HCT116 (cell line): Measurements from ENCODE around the gene DDN. TPM values are rescaled to one million over a fixed set of nuclear protein-coding genes. Genes with fewer than 3 reads are reported as not detected.

Source experiments
- ATAC-seq: fragments of 200-7000 bp; cut with Tn5 transposase; 2 replicates; pipeline ENCODE4 v1.9.1; 2020; ENCODE audit warnings: mild to moderate bottlenecking, moderate library complexity
- BruUV-seq: library from RNA; stranded (reverse); fragments of 400-500 nt; replicated peaks from 2 replicates; lab custom pipeline; 2021; lab: Mats Ljungman, UMichigan
- CTCF ChIA-PET: fragments of 300-600 bp; sonication (Branson Sonifier 250); formaldehyde crosslinking; loops from one replicate; lab custom pipeline; 2021; ENCODE audit warnings: antibody characterized with exemption; lab: Charles Lee
- POLR2A ChIA-PET: fragments of 300-600, 350-600 bp; sonication (Branson Sonifier 250); formaldehyde crosslinking; loops from one replicate; lab custom pipeline; 2021; ENCODE audit warnings: antibody characterized with exemption; lab: Charles Lee
- RAD21 ChIA-PET, 2 experiments: fragments of 300-600 bp; sonication (Branson Sonifier 250); formaldehyde crosslinking; loops; one replicate each; lab custom pipeline; 2023; ENCODE audit warnings: low total read pairs in 2 of 2; ENCODE audit not compliant: uncharacterized antibody in 2 of 2, unreplicated experiment in 2 of 2, low non-redundant PET in 1 of 2; lab: Charles Lee
- DNase-seq: peaks from one replicate; pipeline ENCODE4 v3.0.0-alpha.2; 2010; ENCODE audit warnings: low read depth, low spot score
- H2AFZ ChIP-seq: fragments of 200-600 bp; shearing (Covaris generic), sonication (generic); 2 replicates; pipeline ENCODE4 v1.6.1; 2017; ENCODE audit warnings: low read depth, mixed run types, mixed read lengths, antibody characterized with exemption, low read length; ENCODE audit not compliant: poor library complexity, severe bottlenecking
- H3K27ac ChIP-seq: 2 replicates; pipeline ENCODE4 v1.5.1; 2012; ENCODE audit warnings: low read depth, low read length
- H3K27me3 ChIP-seq: fragments of 200-600 bp; sonication (generic); 2 replicates; pipeline ENCODE4 v1.6.1; 2016; ENCODE audit warnings: mixed run types, low read length, mixed read lengths; ENCODE audit not compliant: insufficient read depth
- H3K36me3 ChIP-seq, 2 experiments: fragments of 200-500 bp in 1 of 2; fragments of 200-600 bp in 1 of 2; sonication (Bioruptor generic) in 1 of 2; sonication (generic) in 1 of 2; 2 replicates each; pipeline versions ENCODE4 v1.5.1 to v1.6.1; 2014 to 2016; ENCODE audit warnings: low read length in 2 of 2, inconsistent platforms in 1 of 2, mixed read lengths in 1 of 2, mixed run types in 1 of 2; ENCODE audit not compliant: insufficient read depth in 2 of 2, control insufficient read depth in 1 of 2
- H3K4me1 ChIP-seq, 2 experiments: fragments of 200-600 bp in 1 of 2; sonication (generic) in 1 of 2; 2 replicates each; pipeline versions ENCODE4 v1.5.1 to v1.6.1; 2012 to 2017; ENCODE audit warnings: low read length in 2 of 2, inconsistent platforms in 1 of 2, mild to moderate bottlenecking in 1 of 2, mixed read lengths in 1 of 2, mixed run types in 1 of 2, moderate library complexity in 1 of 2; ENCODE audit not compliant: insufficient read depth in 2 of 2, control insufficient read depth in 1 of 2
- H3K4me2 ChIP-seq: fragments of 200-600 bp; sonication (generic); 2 replicates; pipeline ENCODE4 v1.6.1; 2017; ENCODE audit warnings: mixed run types, low read length, mixed read lengths
- H3K4me3 ChIP-seq, 2 experiments: fragments of 200-600 bp in 1 of 2; sonication (generic) in 1 of 2; replicated peaks in 1 of 2; 2 replicates each; pipeline ENCODE4 v1.5.1; 2011 to 2016; ENCODE audit warnings: low read length in 2 of 2, control low read depth in 1 of 2, low read depth in 1 of 2, mild to moderate bottlenecking in 1 of 2, mixed read lengths in 1 of 2, mixed run types in 1 of 2
- H3K79me2 ChIP-seq: fragments of 200-600 bp; sonication (generic); 2 replicates; pipeline ENCODE4 v1.6.1; 2017; ENCODE audit warnings: mild to moderate bottlenecking, mixed run types, low read length, moderate library complexity, mixed read lengths; ENCODE audit not compliant: insufficient read depth
- H3K9ac ChIP-seq: fragments of 200-600 bp; sonication (generic); 2 replicates; pipeline ENCODE4 v1.6.1; 2016; ENCODE audit warnings: low read length, mixed read lengths
- H3K9me2 ChIP-seq: fragments of 200-600 bp; sonication (generic), shearing (Covaris generic); 2 replicates; pipeline ENCODE4 v1.6.1; 2017; ENCODE audit warnings: mixed run types, mild to moderate bottlenecking, moderate library complexity; ENCODE audit not compliant: insufficient read depth
- H3K9me3 ChIP-seq, 2 experiments: fragments of 200-500 bp in 1 of 2; fragments of 200-600 bp in 1 of 2; sonication (Bioruptor generic) in 1 of 2; sonication (generic) in 1 of 2; 2 replicates each; pipeline ENCODE4 v1.6.1; 2014 to 2017; ENCODE audit warnings: low read length in 2 of 2, mixed read lengths in 2 of 2, inconsistent platforms in 1 of 2, low read depth in 1 of 2, mild to moderate bottlenecking in 1 of 2, mixed run types in 1 of 2, moderate library complexity in 1 of 2; ENCODE audit not compliant: control insufficient read depth in 1 of 2, insufficient read depth in 1 of 2
- H4K20me1 ChIP-seq: fragments of 200-600 bp; sonication (generic), shearing (Covaris generic); 2 replicates; pipeline ENCODE4 v1.6.1; 2017; ENCODE audit warnings: mixed run types, mild to moderate bottlenecking, moderate library complexity; ENCODE audit not compliant: insufficient read depth
- ATF3 ChIP-seq: IDR thresholded peaks from 2 replicates; pipeline ENCODE4 v1.6.1; 2012
- CEBPB ChIP-seq: IDR thresholded peaks from 2 replicates; pipeline ENCODE4 v1.6.1; 2012; ENCODE audit warnings: low read depth
- CTCF ChIP-seq, 3 experiments: fragments of 200-600 bp in 1 of 3; sonication (generic) in 1 of 3; IDR thresholded peaks in 2 of 3; conservative IDR thresholded peaks in 1 of 3; 2 replicates each; pipeline ENCODE4 v1.5.1; 2012 to 2017; ENCODE audit warnings: low read depth in 2 of 3, low read length in 2 of 3, antibody characterized with exemption in 1 of 3, borderline replicate concordance in 1 of 3, control low read depth in 1 of 3, mild to moderate bottlenecking in 1 of 3, mixed read lengths in 1 of 3, mixed run types in 1 of 3, moderate library complexity in 1 of 3; ENCODE audit not compliant: insufficient read depth in 1 of 3
- EZH2 ChIP-seq: fragments of 200-600 bp; sonication (generic); IDR thresholded peaks from 2 replicates; pipeline ENCODE4 v1.6.1; 2017; ENCODE audit warnings: antibody characterized with exemption, mixed run types
- EZH2phosphoT487 ChIP-seq: fragments of 200-600 bp; IDR thresholded peaks from 2 replicates; pipeline ENCODE4 v1.6.1; 2018; ENCODE audit warnings: antibody characterized with exemption, borderline replicate concordance
- FOSL1 ChIP-seq: IDR thresholded peaks from 2 replicates; pipeline ENCODE4 v1.6.1; 2012; ENCODE audit warnings: low read depth
- JUND ChIP-seq: IDR thresholded peaks from 2 replicates; pipeline ENCODE4 v1.6.1; 2012
- POLR2A ChIP-seq: IDR thresholded peaks from 2 replicates; pipeline ENCODE4 v1.7.0; 2011; ENCODE audit warnings: borderline replicate concordance; ENCODE audit not compliant: insufficient read depth, insufficient read length; ENCODE audit errors: extremely low read depth
- POLR2AphosphoS5 ChIP-seq: IDR thresholded peaks from 2 replicates; pipeline ENCODE4 v1.6.1; 2011; ENCODE audit warnings: mild to moderate bottlenecking, low read depth, low read length, moderate library complexity
- RAD21 ChIP-seq: IDR thresholded peaks from 2 replicates; pipeline ENCODE4 v1.6.1; 2012; ENCODE audit warnings: low read depth, mild to moderate bottlenecking
- REST ChIP-seq: IDR thresholded peaks from 2 replicates; pipeline ENCODE4 v1.6.1; 2012; ENCODE audit warnings: low read depth
- SP1 ChIP-seq: IDR thresholded peaks from 2 replicates; pipeline ENCODE4 v1.6.1; 2012; ENCODE audit warnings: low read depth
- SRF ChIP-seq: IDR thresholded peaks from 2 replicates; pipeline ENCODE4 v1.6.1; 2012; ENCODE audit warnings: low read depth
- TCF7L2 ChIP-seq: IDR thresholded peaks from 2 replicates; pipeline ENCODE4 v1.7.0; 2011; ENCODE audit warnings: borderline replicate concordance, inconsistent platforms; ENCODE audit not compliant: insufficient read depth, insufficient read length; ENCODE audit errors: extremely low read depth
- YY1 ChIP-seq: IDR thresholded peaks from 2 replicates; pipeline ENCODE4 v1.6.1; 2011; ENCODE audit warnings: low read length, low read depth, moderate library complexity, mild to moderate bottlenecking; ENCODE audit not compliant: insufficient replicate concordance; ENCODE audit errors: extremely low read depth
- ZFX ChIP-seq: fragments of 450-650 bp; IDR thresholded peaks from 2 replicates; pipeline ENCODE4 v1.6.1; 2017
- ZNF274 ChIP-seq: fragments of 200-500 bp; sonication (Bioruptor generic); IDR thresholded peaks from 2 replicates; pipeline ENCODE4 v1.6.1; 2014; ENCODE audit warnings: mild to moderate bottlenecking, low read depth, low read length, inconsistent platforms
- intact Hi-C: fragments of 100-400 bp; cut with micrococcal nuclease; formaldehyde crosslinking; loops from 2 replicates; pipeline ENCODE4 v1.10.0; 2022
- total RNA-seq: library from RNA; stranded (reverse); gene quantifications from one replicate; pipeline ENCODE4 v1.2.1, GENCODE V29; 2021; ENCODE audit not compliant: unreplicated experiment

Gene DDN
- total RNA-seq, 1 experiment from 2014 or later = 8.1 TPM

GRCh38 chr12:48960834-48961233 is 38.3 kb downstream of the DDN start:
- no peak overlapping the region for H3K4me2 ChIP-seq
- CTCF ChIA-PET = no interaction called here

More at GRCh38 chr12:48960834-48961233, 38.3 kb downstream of the DDN start:
- Histone ChIP-seq H3K36me3 (no peaks in the 10 kb centered on the region), H3K9ac (no peak overlapping the region), H4K20me1 (peaks cover 5% of the 10 kb centered on the region; the same call in 1 of the 2 replicates), H3K27me3 (no peaks in the 10 kb centered on the region), H3K9me3 (no peaks in the 10 kb centered on the region), H3K27ac (no peak overlapping the region), H3K4me1 (peaks cover 3 to 15% of the 10 kb centered on the region in 2 experiments), H2AFZ (no peak overlapping the region), H3K4me3 (no peak overlapping the region), H3K79me2 (peaks cover 14% of the 10 kb centered on the region), H3K9me2 (no peaks in the 10 kb centered on the region)
- TF ChIP-seq CEBPB (no peak), TCF7L2 (no peak), POLR2A (no peak), EZH2phosphoT487 (no peak), ZFX (no peak), REST (no peak), SP1 (no peak), EZH2 (no peak), SRF (no peak), JUND (no peak), YY1 (no peak), CTCF (IDR thresholded peaks at IDR 0.05 in 2 of 3, conservative IDR thresholded peaks at IDR 0.05 in 1 of 3; ENCODE audit: borderline replicate concordance in 1 of 3, insufficient read depth in 1 of 3, low read depth in 2 of 3, low read length in 2 of 3) (no peak), ATF3 (no peak), RAD21 (no peak), POLR2AphosphoS5 (no peak), ZNF274 (no peak), FOSL1 (no peak)
- DNase-seq = no peak
- intact Hi-C loops = no loop called here
- BruUV-seq = no TSS peak
- ATAC-seq = no peak
- RAD21 ChIA-PET = no interaction called here
- POLR2A ChIA-PET = no interaction called here
